ENCODE data around the gene ZAR1L.

ZAR1L gene

GRCh38 chr13:32282096-32282711 lies 33.0 kb downstream of the ZAR1L start:
- FAIRE-seq (no peak), DNase-seq (ENCODE audit: insufficient read length, low spot score) (no peak)
- no peak for TF ChIP-seq CTCF (IDR thresholded peaks at IDR 0.05; ENCODE audit: insufficient read depth, missing control alignments)

GRCh38 chr13:32281096-32281495 lies 34.1 kb downstream of the ZAR1L start:
- peak; percentile 16 for FAIRE-seq
- no peak for DNase-seq (ENCODE audit: insufficient read length, low spot score)
- TF ChIP-seq CTCF (IDR thresholded peaks at IDR 0.05; ENCODE audit: insufficient read depth, missing control alignments), result no peak

- FAIRE-seq (no peak), DNase-seq (ENCODE audit: insufficient read length, low spot score) (no peak)
- no peak for TF ChIP-seq CTCF (IDR thresholded peaks at IDR 0.05; ENCODE audit: insufficient read depth, missing control alignments)
These were observed 36.7 kb downstream of the ZAR1L start for GRCh38 chr13:32278426-32278825.

GRCh38 chr13:32277839-32278238 lies 37.3 kb downstream of the ZAR1L start:
- TF ChIP-seq CTCF (IDR thresholded peaks at IDR 0.05; ENCODE audit: insufficient read depth, missing control alignments), result no peak
- no peak for DNase-seq (ENCODE audit: insufficient read length, low spot score)
- FAIRE-seq, result no peak

GRCh38 chr13:32272021-32272683 lies 43.0 kb downstream of the ZAR1L start:
- no peak for TF ChIP-seq CTCF (IDR thresholded peaks at IDR 0.05; ENCODE audit: insufficient read depth, missing control alignments)
- FAIRE-seq (no peak), DNase-seq (ENCODE audit: insufficient read length, low spot score) (no peak)

GRCh38 chr13:32267836-32268439 lies 47.2 kb downstream of the ZAR1L start:
- FAIRE-seq (no peak), DNase-seq (ENCODE audit: insufficient read length, low spot score) (no peak)
- peak; percentile 2 for TF ChIP-seq CTCF (IDR thresholded peaks at IDR 0.05; ENCODE audit: insufficient read depth, missing control alignments)

- no peak for DNase-seq (ENCODE audit: insufficient read length, low spot score)
- FAIRE-seq, result no peak
- no peak for TF ChIP-seq CTCF (IDR thresholded peaks at IDR 0.05; ENCODE audit: insufficient read depth, missing control alignments)
These were observed 49.0 kb downstream of the ZAR1L start for GRCh38 chr13:32266130-32266529.

Measured in D721Med (cell line).